ENCODE data around the gene URM1. TPM values are rescaled to one million over a fixed set of nuclear protein-coding genes. Genes with fewer than 3 reads are reported as not detected.
A peak's percentile ranks its signal among the peaks of the same experiment; 100 is the strongest.

URM1 gene
- polyA plus RNA-seq, 1 donor from 2014 or later = 80.8 TPM

DNA sequence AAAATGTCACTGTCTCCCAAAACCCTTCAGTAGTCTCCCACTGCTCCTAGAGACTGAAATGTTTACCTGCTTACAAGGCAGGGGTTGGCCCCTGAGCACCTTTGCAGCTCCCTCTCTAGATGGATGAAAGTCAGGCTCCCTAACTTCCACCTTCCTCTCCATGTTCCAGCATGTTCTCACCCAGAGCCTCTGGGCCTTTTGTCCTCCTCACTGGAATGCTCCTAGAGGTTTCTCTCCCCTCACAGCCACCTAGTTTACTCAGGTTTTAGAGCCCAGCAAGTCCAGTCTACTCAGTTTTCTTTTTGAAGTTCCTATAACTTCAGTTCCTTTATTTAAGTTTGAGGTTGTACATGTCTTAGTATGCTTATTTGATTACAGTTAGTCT is 815 bp upstream of the URM1 start:
- Histone ChIP-seq H3K9me3 (ENCODE audit: low read length) (no peaks in the 10 kb centered on the region), H3K36me3 (ENCODE audit: insufficient read depth, low read length) (no peaks in the 10 kb centered on the region), H3K9ac (ENCODE audit: low read length) (peak overlapping the region; percentile 86), H3F3A (ENCODE audit: insufficient read depth, low read length, poor library complexity, severe bottlenecking) (no peaks in the 10 kb centered on the region), H3K27me3 (ENCODE audit: insufficient read depth, low read depth, low read length) (no peaks in the 10 kb centered on the region), H4K20me1 (ENCODE audit: insufficient read depth) (no peaks in the 10 kb centered on the region), H3K4me3 (ENCODE audit: low read length) (peak overlapping the region; percentile 79), H3K27ac (ENCODE audit: low read length) (peak overlapping the region; percentile 86), H2AFZ (ENCODE audit: low read depth, low read length) (peak overlapping the region; percentile 37), H3K79me2 (replicated peaks; ENCODE audit: insufficient read depth, low read length) (peaks cover 13% of the 10 kb centered on the region), H3K4me2 (ENCODE audit: low read length) (peak overlapping the region; percentile 57), H3K9me2 (ENCODE audit: insufficient read depth, low read length) (no peaks in the 10 kb centered on the region)
- TF ChIP-seq RAD21 (conservative IDR thresholded peaks at IDR 0.05) (no peak), EP300 (conservative IDR thresholded peaks at IDR 0.05; ENCODE audit: poor library complexity, severe bottlenecking) (no peak), EZH2 (IDR thresholded peaks at IDR 0.05; ENCODE audit: borderline replicate concordance, insufficient read depth, low read length, poor library complexity, severe bottlenecking) (no peak), REST (IDR thresholded peaks at IDR 0.05; ENCODE audit: borderline replicate concordance) (no peak), MXI1 (conservative IDR thresholded peaks at IDR 0.05; ENCODE audit: poor library complexity, severe bottlenecking) (no peak), TAF1 (IDR thresholded peaks at IDR 0.05; ENCODE audit: low read depth) (no peak), POLR2AphosphoS5 (IDR thresholded peaks at IDR 0.05) (no peak), SMC3 (conservative IDR thresholded peaks at IDR 0.05; ENCODE audit: poor library complexity) (no peak)
- TF ChIP-seq, protein P1, sequence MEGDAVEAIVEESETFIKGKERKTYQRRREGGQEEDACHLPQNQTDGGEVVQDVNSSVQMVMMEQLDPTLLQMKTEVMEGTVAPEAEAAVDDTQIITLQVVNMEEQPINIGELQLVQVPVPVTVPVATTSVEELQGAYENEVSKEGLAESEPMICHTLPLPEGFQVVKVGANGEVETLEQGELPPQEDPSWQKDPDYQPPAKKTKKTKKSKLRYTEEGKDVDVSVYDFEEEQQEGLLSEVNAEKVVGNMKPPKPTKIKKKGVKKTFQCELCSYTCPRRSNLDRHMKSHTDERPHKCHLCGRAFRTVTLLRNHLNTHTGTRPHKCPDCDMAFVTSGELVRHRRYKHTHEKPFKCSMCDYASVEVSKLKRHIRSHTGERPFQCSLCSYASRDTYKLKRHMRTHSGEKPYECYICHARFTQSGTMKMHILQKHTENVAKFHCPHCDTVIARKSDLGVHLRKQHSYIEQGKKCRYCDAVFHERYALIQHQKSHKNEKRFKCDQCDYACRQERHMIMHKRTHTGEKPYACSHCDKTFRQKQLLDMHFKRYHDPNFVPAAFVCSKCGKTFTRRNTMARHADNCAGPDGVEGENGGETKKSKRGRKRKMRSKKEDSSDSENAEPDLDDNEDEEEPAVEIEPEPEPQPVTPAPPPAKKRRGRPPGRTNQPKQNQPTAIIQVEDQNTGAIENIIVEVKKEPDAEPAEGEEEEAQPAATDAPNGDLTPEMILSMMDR (IDR thresholded peaks at IDR 0.05; ENCODE audit: poor library complexity, severe bottlenecking) = no peak

DNA sequence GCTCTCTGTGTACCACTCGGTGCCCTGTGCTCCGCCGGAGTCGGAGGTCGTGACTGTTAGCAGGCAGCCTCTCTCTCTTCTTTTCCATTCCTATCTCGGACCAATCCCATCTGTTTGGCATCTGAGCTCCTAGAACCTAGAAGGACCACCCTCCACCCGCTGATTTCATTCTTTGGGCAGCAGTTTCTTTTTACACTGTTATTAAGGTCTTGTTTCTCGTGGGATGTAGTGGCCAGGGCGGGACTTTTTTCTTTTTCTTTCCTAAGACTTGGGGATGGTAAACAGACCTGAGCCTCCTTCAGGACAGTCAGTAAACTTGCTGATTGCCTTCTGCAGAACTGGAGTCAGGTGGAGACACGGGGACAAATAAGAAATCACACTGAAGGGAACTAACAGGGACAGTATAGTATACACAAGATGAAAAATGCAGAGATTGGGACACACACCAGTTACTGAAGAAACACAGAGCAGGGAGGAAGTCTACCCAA is 500 bp downstream of the URM1 start:
- H3K27ac ChIP-seq (ENCODE audit: low read length) = peak overlapping the region; percentile 58
- peak overlapping the region; percentile 81 for H3K4me2 ChIP-seq (ENCODE audit: low read length)
- TF ChIP-seq MXI1 (conservative IDR thresholded peaks at IDR 0.05; ENCODE audit: poor library complexity, severe bottlenecking) (no peak), REST (IDR thresholded peaks at IDR 0.05; ENCODE audit: borderline replicate concordance) (no peak), EP300 (conservative IDR thresholded peaks at IDR 0.05; ENCODE audit: poor library complexity, severe bottlenecking) (no peak), POLR2AphosphoS5 (IDR thresholded peaks at IDR 0.05) (no peak), EZH2 (IDR thresholded peaks at IDR 0.05; ENCODE audit: borderline replicate concordance, insufficient read depth, low read length, poor library complexity, severe bottlenecking) (no peak), TAF1 (IDR thresholded peaks at IDR 0.05; ENCODE audit: low read depth) (no peak), SMC3 (conservative IDR thresholded peaks at IDR 0.05; ENCODE audit: poor library complexity) (no peak), RAD21 (conservative IDR thresholded peaks at IDR 0.05) (no peak)
- TF ChIP-seq, protein P1 (IDR thresholded peaks at IDR 0.05; ENCODE audit: poor library complexity, severe bottlenecking) = no peak

More for the DNA sequence above, 500 bp downstream of the URM1 start:
- Histone ChIP-seq H3K79me2 (replicated peaks; ENCODE audit: insufficient read depth, low read length) (peaks cover 13% of the 10 kb centered on the region), H4K20me1 (ENCODE audit: insufficient read depth) (no peaks in the 10 kb centered on the region), H3K36me3 (ENCODE audit: insufficient read depth, low read length) (no peaks in the 10 kb centered on the region), H2AFZ (ENCODE audit: low read depth, low read length) (peak overlapping the region; percentile 46), H3K27me3 (ENCODE audit: insufficient read depth, low read depth, low read length) (no peaks in the 10 kb centered on the region), H3F3A (ENCODE audit: insufficient read depth, low read length, poor library complexity, severe bottlenecking) (no peaks in the 10 kb centered on the region), H3K9ac (ENCODE audit: low read length) (peak overlapping the region; percentile 86), H3K9me2 (ENCODE audit: insufficient read depth, low read length) (no peaks in the 10 kb centered on the region), H3K9me3 (ENCODE audit: low read length) (no peaks in the 10 kb centered on the region), H3K4me3 (ENCODE audit: low read length) (peak overlapping the region; percentile 79)
